Erythroblast (primary cell): ENCODE data around the gene DPM1.

ENCODE experiments used
- GATA1 ChIP-seq: IDR thresholded peaks from 2 replicates; pipeline ENCODE4 v1.6.1; 2011; ENCODE audit warnings: low read depth, mild to moderate bottlenecking, control low read depth, low read length, moderate library complexity
- POLR2A ChIP-seq: IDR thresholded peaks from 2 replicates; pipeline ENCODE4 v1.6.1; 2011; ENCODE audit warnings: mild to moderate bottlenecking, low read length

GRCh38 chr20:51003753-51004152 lies 45.4 kb upstream of the DPM1 start:
- TF ChIP-seq POLR2A: no peak
- no peak for TF ChIP-seq GATA1
